Ishikawa (cell line): Measurements from ENCODE around the gene FCAMR.

Experiments
- EP300 ChIP-seq: IDR thresholded peaks from 2 replicates; pipeline ENCODE4 v1.6.1; 2012; ENCODE audit warnings: borderline replicate concordance
- NFIC ChIP-seq: IDR thresholded peaks from 2 replicates; pipeline ENCODE4 v1.6.1; 2012
- TAF1 ChIP-seq: IDR thresholded peaks from 2 replicates; pipeline ENCODE4 v1.6.1; 2012; ENCODE audit warnings: low read depth, mild to moderate bottlenecking
- TEAD4 ChIP-seq: IDR thresholded peaks from 2 replicates; pipeline ENCODE4 v1.6.1; 2012
- TF ChIP-seq, protein P1 (sequence below): IDR thresholded peaks from 2 replicates; pipeline ENCODE4 v1.6.1; 2012; ENCODE audit warnings: low read depth, mild to moderate bottlenecking

DNA sequence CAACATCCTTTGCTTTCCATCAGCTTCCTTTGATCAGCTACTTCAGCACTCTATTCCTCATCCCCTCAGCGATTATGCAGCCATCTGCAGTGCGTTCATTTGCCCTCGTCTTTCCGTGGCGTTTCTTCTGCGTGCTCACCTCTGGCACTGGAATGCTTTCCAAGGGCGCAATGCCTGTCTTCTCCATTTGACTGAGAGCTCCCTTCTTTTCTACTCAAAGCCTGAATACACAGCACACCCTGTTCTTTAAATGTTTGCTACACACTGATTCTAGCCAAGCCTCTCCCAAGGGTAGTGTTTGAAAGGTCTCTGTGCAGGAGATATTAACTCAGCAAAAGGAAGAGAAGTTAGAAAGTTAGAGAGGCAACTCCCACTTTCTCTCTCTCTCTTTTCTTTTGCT lies 39.7 kb upstream of the FCAMR start:
- TF ChIP-seq TEAD4 (no peak), EP300 (no peak), NFIC (no peak), TAF1 (no peak)
- TF ChIP-seq, protein P1, sequence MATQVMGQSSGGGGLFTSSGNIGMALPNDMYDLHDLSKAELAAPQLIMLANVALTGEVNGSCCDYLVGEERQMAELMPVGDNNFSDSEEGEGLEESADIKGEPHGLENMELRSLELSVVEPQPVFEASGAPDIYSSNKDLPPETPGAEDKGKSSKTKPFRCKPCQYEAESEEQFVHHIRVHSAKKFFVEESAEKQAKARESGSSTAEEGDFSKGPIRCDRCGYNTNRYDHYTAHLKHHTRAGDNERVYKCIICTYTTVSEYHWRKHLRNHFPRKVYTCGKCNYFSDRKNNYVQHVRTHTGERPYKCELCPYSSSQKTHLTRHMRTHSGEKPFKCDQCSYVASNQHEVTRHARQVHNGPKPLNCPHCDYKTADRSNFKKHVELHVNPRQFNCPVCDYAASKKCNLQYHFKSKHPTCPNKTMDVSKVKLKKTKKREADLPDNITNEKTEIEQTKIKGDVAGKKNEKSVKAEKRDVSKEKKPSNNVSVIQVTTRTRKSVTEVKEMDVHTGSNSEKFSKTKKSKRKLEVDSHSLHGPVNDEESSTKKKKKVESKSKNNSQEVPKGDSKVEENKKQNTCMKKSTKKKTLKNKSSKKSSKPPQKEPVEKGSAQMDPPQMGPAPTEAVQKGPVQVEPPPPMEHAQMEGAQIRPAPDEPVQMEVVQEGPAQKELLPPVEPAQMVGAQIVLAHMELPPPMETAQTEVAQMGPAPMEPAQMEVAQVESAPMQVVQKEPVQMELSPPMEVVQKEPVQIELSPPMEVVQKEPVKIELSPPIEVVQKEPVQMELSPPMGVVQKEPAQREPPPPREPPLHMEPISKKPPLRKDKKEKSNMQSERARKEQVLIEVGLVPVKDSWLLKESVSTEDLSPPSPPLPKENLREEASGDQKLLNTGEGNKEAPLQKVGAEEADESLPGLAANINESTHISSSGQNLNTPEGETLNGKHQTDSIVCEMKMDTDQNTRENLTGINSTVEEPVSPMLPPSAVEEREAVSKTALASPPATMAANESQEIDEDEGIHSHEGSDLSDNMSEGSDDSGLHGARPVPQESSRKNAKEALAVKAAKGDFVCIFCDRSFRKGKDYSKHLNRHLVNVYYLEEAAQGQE: no peak
